ENCODE measurements around the gene USE1.

USE1 gene

GRCh38 chr19:17235971-17236777, 21.0 kb downstream of the USE1 start:
- peak; percentile 43 for DNase-seq

DNA sequence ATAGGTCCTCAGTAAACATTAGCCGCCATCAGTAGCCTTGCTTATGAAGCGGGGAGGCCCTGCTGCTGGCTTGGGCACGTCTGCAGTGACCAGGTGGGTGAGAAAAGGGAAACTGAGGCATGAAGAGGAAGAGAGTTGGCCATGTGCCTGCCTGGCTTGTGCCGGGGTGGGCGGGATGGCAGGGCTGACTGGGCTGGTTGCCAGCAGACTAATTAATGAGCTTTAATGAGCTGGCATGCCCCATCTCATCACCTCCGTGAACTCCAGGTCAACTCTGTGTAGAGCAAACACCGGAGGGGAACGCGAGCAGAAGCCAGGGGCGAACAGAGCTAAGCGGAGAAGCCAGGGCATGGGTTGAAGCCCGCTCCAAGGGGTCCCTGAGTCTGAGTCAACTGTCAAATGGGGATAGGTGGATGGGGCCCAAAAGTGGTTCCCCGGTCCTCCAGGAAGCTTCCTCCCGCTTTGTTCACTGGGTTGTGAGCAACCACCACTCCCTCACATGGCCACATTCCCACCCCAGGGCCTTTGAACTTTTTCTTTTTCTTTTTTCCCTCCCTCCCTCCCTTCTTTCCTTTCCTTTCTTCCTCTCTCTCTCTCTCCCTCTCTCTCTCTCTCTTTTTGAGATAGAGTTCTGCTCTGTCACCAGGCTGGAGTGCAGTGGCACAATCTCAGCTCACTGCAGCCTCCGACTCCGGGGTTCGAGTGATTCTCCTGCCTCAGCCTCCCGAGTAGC, 21.8 kb downstream of the USE1 start:
- no peak for DNase-seq

GRCh38 chr19:17237747-17238706, 22.9 kb downstream of the USE1 start:
- DNase-seq, result no peak

GRCh38 chr19:17240062-17240752, 25.1 kb downstream of the USE1 start:
- DNase-seq, result no peak

GRCh38 chr19:17240826-17241399, 25.8 kb downstream of the USE1 start:
- no peak for DNase-seq

DNA sequence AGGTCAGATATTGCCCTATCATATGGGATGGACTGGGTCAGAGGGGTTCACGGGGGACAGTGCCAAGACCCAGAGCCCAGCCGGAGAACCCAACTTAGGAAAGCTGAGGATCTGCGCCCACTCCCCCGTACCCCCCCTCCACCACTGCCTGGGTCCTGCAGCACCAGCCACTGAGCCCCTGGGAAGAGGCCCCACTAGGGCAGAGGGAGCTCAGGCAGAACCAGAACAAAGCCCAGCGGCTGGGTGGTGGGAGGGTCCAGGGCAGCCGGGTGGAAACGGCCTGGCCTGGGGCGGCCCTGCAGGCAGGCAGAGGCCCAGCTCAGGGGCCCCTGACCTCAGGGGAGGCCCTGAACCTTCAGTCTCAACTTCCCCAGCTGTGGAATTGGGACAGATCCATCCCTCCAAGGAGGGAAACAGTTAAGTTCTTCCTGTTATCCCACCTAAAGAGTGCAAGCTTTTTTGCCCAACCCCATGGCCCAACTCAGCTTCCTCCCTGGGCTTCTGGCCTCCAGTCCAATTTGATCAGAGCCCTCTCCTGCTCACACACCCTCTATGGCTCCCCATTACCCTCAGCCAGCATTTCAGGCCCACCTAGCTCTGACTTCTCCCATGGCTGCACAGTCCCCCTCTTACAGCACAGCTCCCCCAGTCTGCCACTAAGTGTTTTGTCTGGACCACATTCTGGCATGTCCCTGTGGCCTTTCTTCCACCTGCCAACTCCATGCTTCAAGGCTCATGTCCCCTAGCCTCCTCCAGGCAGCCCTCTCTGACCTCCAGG, 27.5 kb downstream of the USE1 start:
- no peak for DNase-seq

- DNase-seq, result no peak
Observed at GRCh38 chr19:17243211-17243829, 28.2 kb downstream of the USE1 start.

- DNase-seq, result peak; percentile 47
Observed at GRCh38 chr19:17243830-17244617, 28.9 kb downstream of the USE1 start.

GRCh38 chr19:17244618-17245534, 29.7 kb downstream of the USE1 start:
- DNase-seq, result peak; percentile 44

GRCh38 chr19:17245535-17245984, 30.4 kb downstream of the USE1 start, which contains the start of gene NR2F6:
Gene NR2F6 (minus strand): TSS chr19:17245919. CDS start chr19:17245220, 699 bp downstream.
- no peak for DNase-seq

DNA sequence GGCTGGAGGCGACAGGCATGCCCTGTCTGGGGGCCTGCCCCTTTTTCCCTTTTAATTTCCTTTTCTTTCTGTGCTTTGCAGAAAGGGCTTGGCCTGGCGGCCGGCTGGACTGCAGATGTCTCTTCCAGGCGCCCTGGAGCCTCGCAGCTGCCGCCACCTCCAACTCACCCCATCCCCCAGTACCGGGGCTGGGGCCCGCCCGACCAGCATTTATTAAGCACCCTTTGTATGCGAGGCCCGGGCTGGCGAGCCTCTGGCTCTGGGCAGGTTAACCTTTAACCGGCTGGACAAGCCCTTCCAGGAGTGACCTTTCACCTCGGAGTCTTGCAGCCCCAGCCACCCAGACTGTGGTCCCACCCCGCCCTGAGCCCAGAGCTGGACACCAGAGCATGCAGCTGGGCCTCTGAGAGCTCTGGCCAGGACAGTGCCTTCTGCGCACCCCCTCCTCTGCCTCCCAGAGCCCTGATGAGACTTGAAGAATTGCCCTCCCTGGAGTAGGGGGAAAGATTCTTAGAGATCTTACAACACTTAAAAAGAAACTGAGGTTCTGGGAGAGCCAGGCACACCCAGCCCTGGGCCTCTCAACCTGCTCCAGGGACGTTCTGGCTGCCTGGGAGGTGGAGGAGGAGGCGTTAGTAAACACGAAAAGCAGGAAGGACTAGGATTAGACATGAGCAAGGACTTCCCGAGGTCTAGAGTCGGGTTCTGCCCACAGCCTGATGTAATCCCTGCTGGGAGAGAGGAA, 31.7 kb downstream of the USE1 start:
- peak; percentile 75 for DNase-seq

GRCh38 chr19:17248011-17248776, 33.0 kb downstream of the USE1 start:
- peak; percentile 35 for DNase-seq

DNA sequence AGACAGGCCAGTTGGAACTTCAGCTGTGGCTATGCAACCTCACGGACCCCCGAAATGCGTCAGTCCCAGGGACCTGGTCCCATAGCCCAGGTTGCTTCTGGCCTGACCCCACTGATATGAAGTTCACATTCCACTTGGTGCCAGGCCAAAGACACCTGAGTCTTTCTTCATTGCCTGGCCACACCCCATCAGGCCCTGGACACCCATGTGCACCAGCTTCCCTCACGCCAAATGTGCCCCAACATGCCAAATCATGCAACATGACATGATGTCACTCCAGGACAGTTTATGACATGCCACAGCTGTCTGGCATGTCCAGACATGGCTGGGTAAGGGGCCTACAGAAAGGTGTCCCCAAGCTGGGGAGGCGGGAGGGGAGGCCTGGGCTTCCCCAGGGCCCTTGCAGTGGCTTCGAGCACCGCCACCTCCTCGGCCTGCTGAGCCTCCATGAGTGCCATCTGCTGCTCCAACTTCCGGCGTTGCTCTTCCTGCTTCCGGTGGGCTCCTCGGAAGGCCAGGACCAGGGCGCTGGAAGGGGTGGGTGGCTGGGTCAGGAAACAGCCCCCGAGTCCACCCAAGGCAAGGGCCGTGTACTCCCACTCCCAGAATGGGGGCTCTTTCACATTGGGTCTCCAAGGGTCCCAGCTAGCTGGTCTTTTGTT, 34.9 kb downstream of the USE1 start:
- no peak for DNase-seq

- DNase-seq, result no peak
Observed at GRCh38 chr19:17254636-17255035, 39.5 kb downstream of the USE1 start.

GRCh38 chr19:17255150-17255621, 40.0 kb downstream of the USE1 start:
- no peak for DNase-seq

DNA sequence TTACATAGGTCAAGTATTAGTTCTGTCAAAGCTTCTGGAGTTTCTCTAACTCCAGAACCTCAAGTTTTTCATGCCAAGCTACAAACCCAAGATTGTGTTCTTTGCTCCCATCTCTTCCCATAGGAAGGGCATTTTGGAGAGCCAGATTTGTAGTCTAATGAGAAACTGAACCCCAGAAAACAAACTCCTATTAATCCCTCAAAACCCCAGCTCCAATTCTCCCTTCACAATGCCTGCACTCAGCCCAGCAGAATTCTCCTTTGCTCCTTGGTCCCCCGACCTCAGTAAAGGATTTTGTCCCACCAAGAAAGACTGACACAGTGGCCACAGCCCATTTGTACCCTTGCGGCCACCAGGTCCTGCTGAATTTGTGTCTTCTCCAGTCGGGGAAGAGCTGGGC, 41.0 kb downstream of the USE1 start:
- no peak for DNase-seq

All from femur (tissue), 1 donor.